GM23248 (cell line): ENCODE measurements around the gene PDHX.

Source experiments
- EZH2 ChIP-seq: fragments of 200-600 bp; sonication (generic); IDR thresholded peaks from 2 replicates; pipeline ENCODE4 v1.6.1; 2018; ENCODE audit warnings: antibody characterized with exemption, mild to moderate bottlenecking; ENCODE audit not compliant: insufficient read depth, poor library complexity, severe bottlenecking
- EZH2phosphoT487 ChIP-seq: fragments of 200-600 bp; sonication (generic); IDR thresholded peaks from 2 replicates; pipeline ENCODE4 v1.6.1; 2018; ENCODE audit warnings: antibody characterized with exemption, moderate library complexity, mild to moderate bottlenecking, low read depth; ENCODE audit not compliant: insufficient read depth

- TF ChIP-seq EZH2phosphoT487 (no peak), EZH2 (no peak)
These were observed 689 bp downstream of the PDHX start for GRCh38 chr11:34916843-34917770.
